ENCODE measurements around the gene POLR1D. TPM values are rescaled to one million over a fixed set of nuclear protein-coding genes. Genes with fewer than 3 reads are reported as not detected.
A peak's percentile ranks its signal among the peaks of the same experiment; 100 is the strongest.

Gene POLR1D
- total RNA-seq, 2 donors from 2014 or later, result 129 to 150 TPM

- no peaks in the 10 kb centered on the region for H3K9me3 ChIP-seq (ENCODE audit: control insufficient read depth, low read length, poor library complexity, severe bottlenecking)
- no peaks in the 10 kb centered on the region for H3K27me3 Mint-ChIP-seq
- H3K4me1 Mint-ChIP-seq, result peaks cover 40% of the 10 kb centered on the region
- H3K4me3 Mint-ChIP-seq, result no peak overlapping the region
- no peaks in the 10 kb centered on the region for H3K36me3 Mint-ChIP-seq (ENCODE audit: low read depth)
- ATAC-seq (no peak), DNase-seq (no peak)
- H3K27ac Mint-ChIP-seq, result no peak overlapping the region
These were observed 15.0 kb downstream of the POLR1D start for GRCh38 chr13:27636589-27637288.

- ATAC-seq (no peak), DNase-seq (no peak)
- no peaks in the 10 kb centered on the region for H3K9me3 ChIP-seq (ENCODE audit: control insufficient read depth, low read length, poor library complexity, severe bottlenecking)
- H3K27ac Mint-ChIP-seq, result no peak overlapping the region
- H3K4me1 Mint-ChIP-seq, result peaks cover 41% of the 10 kb centered on the region
- no peak overlapping the region for H3K4me3 Mint-ChIP-seq
- no peaks in the 10 kb centered on the region for H3K27me3 Mint-ChIP-seq
- H3K36me3 Mint-ChIP-seq (ENCODE audit: low read depth), result no peaks in the 10 kb centered on the region
These were observed 15.6 kb downstream of the POLR1D start for GRCh38 chr13:27637289-27637626.

GRCh38 chr13:27638001-27638400 is 16.3 kb downstream of the POLR1D start:
- H3K27ac Mint-ChIP-seq, result peak overlapping the region; percentile 44
- peaks cover 41% of the 10 kb centered on the region for H3K4me1 Mint-ChIP-seq
- H3K36me3 Mint-ChIP-seq (ENCODE audit: low read depth), result peaks cover 7% of the 10 kb centered on the region
- ATAC-seq (no peak), DNase-seq (no peak)
- no peaks in the 10 kb centered on the region for H3K27me3 Mint-ChIP-seq
- H3K9me3 ChIP-seq (ENCODE audit: control insufficient read depth, low read length, poor library complexity, severe bottlenecking), result no peaks in the 10 kb centered on the region
- no peak overlapping the region for H3K4me3 Mint-ChIP-seq

- no peaks in the 10 kb centered on the region for H3K9me3 ChIP-seq (ENCODE audit: control insufficient read depth, low read length, poor library complexity, severe bottlenecking)
- DNase-seq, result no peak
- no peak for ATAC-seq
- Mint-ChIP-seq H3K27me3 (no peaks in the 10 kb centered on the region), H3K4me1 (peaks cover 43% of the 10 kb centered on the region), H3K4me3 (no peak overlapping the region), H3K36me3 (ENCODE audit: low read depth) (peaks cover 7% of the 10 kb centered on the region), H3K27ac (peak overlapping the region; percentile 44)
These were observed 16.8 kb downstream of the POLR1D start for GRCh38 chr13:27638521-27638920.

DNA sequence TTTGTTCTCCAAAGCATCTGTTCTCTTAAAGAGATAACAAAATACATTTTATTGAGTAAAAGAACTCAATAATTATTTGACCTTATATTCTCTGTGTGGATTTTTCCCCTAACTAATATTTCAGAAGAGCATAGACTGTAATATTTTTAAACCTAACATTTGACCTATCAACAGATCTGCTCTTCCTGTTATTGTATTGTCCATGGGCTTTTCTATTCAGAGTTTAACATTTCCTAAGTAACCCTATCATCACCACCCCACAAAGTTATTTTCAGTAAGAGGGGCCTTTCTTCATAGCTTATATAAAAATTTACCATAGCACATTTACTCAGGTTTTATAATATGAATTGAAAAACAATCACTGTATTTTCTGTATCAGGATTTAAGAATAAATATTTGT is 17.5 kb downstream of the POLR1D start:
- peaks cover 42% of the 10 kb centered on the region for H3K4me1 Mint-ChIP-seq
- H3K36me3 Mint-ChIP-seq (ENCODE audit: low read depth), result peaks cover 7% of the 10 kb centered on the region
- DNase-seq (no peak), ATAC-seq (no peak)
- no peak overlapping the region for H3K4me3 Mint-ChIP-seq
- H3K9me3 ChIP-seq (ENCODE audit: control insufficient read depth, low read length, poor library complexity, severe bottlenecking), result no peaks in the 10 kb centered on the region
- H3K27me3 Mint-ChIP-seq, result no peaks in the 10 kb centered on the region
- H3K27ac Mint-ChIP-seq, result no peak overlapping the region

DNA sequence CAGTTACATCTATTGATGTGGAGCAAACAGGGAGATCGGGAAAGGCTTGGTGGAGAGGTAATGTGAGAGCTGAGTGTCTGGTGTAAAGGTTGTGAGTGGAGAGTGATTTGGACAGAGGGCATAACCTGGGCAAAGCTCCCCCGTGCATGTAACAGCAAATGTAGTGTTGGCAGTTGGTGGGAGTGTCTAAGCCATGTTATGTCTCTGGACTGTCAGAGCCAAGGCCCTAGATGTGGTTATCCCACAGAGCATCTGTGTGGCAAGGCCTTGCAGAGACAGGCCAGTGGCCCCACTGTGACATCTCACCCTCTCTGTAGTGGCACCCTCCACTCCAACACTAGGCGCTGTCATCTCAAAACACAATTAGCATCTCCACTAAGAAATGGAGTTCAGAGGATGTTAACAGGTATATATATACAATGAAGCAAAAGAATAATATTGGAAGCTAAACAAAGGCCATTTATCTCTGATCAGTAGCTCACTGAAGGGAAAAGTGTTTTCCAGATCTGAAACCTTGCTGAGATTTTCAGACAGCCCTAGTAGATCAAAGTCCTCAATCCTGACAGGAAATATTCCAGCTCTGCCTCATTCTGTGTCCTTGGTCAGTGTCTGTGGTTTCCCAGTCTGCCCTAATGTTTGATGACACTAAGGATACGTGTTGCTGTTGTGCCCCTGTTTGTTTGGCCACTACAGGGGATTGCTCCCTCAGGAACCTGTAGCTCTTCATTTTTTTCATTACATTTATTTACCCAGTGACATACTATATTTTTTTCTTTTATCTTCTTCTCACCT is 20.2 kb downstream of the POLR1D start:
- Mint-ChIP-seq H3K4me3 (no peak overlapping the region), H3K27me3 (no peaks in the 10 kb centered on the region), H3K36me3 (ENCODE audit: low read depth) (peaks cover 7% of the 10 kb centered on the region)

GRCh38 chr13:27643334-27644132 is 21.8 kb downstream of the POLR1D start:
- DNase-seq (no peak), ATAC-seq (no peak)
- Mint-ChIP-seq H3K4me1 (peaks cover 34% of the 10 kb centered on the region), H3K27ac (peak overlapping the region; percentile 72), H3K27me3 (no peaks in the 10 kb centered on the region), H3K36me3 (ENCODE audit: low read depth) (peaks cover 7% of the 10 kb centered on the region), H3K4me3 (no peak overlapping the region)
- no peaks in the 10 kb centered on the region for H3K9me3 ChIP-seq (ENCODE audit: control insufficient read depth, low read length, poor library complexity, severe bottlenecking)

More for the DNA sequence above, 20.2 kb downstream of the POLR1D start:
- DNase-seq (no peak), ATAC-seq (no peak)
- peaks cover 40% of the 10 kb centered on the region for H3K4me1 Mint-ChIP-seq
- H3K9me3 ChIP-seq (ENCODE audit: control insufficient read depth, low read length, poor library complexity, severe bottlenecking), result no peaks in the 10 kb centered on the region
- H3K27ac Mint-ChIP-seq, result peak overlapping the region; percentile 72

DNA sequence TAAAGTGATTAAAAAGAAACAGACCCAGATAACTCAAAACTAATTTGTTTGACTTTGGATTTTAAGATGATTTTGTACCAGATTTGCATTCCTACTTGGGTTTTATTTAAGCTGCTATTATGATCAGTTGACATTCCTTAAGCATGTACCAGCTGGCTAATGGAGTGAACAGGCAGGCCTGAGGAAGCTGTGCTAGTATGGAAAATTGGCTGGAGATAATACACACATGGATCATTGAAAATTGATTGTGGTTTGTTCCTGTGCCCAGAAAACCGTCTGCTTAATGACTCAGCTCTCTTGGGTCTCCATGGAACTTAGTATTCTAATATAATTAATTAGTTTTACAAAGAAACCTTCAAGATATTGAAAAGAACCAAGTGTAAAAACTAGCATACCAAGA is 22.6 kb downstream of the POLR1D start:
- Mint-ChIP-seq H3K36me3 (ENCODE audit: low read depth) (peaks cover 8% of the 10 kb centered on the region), H3K4me1 (peaks cover 30% of the 10 kb centered on the region), H3K4me3 (no peak overlapping the region), H3K27ac (peak overlapping the region; percentile 14), H3K27me3 (no peaks in the 10 kb centered on the region)
- no peak for ATAC-seq
- H3K9me3 ChIP-seq (ENCODE audit: control insufficient read depth, low read length, poor library complexity, severe bottlenecking), result no peaks in the 10 kb centered on the region
- no peak for DNase-seq

GRCh38 chr13:27650312-27650711 is 28.6 kb downstream of the POLR1D start:
- Mint-ChIP-seq H3K27ac (no peak overlapping the region), H3K27me3 (no peaks in the 10 kb centered on the region), H3K4me1 (peaks cover 4% of the 10 kb centered on the region), H3K36me3 (ENCODE audit: low read depth) (peaks cover 5% of the 10 kb centered on the region), H3K4me3 (no peak overlapping the region)
- DNase-seq, result no peak
- H3K9me3 ChIP-seq (ENCODE audit: control insufficient read depth, low read length, poor library complexity, severe bottlenecking), result peaks cover 8% of the 10 kb centered on the region
- no peak for ATAC-seq

DNA sequence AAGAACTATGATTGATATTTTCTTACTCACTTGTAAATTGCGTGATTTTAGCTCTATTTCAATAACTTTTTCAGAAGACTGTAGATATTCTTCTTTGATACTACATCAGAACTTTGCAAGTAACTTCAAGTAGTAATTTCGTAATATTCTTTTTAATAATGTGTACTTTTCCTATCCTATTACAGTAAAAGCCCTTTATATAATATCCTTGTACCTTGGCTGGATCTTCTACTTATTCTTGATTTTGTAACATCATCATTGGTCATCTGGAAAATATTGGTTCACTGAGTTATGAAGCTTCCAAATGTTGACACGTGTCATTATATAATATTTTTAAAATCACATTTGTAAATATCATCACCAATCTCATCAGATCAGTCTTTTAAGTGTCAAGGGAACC is 32.4 kb downstream of the POLR1D start:
- Mint-ChIP-seq H3K27ac (no peak overlapping the region), H3K36me3 (ENCODE audit: low read depth) (peaks cover 4% of the 10 kb centered on the region)

GRCh38 chr13:27654816-27655215 is 33.1 kb downstream of the POLR1D start:
- no peaks in the 10 kb centered on the region for H3K27me3 Mint-ChIP-seq
- DNase-seq, result no peak
- peaks cover 12% of the 10 kb centered on the region for H3K4me1 Mint-ChIP-seq
- peaks cover 7% of the 10 kb centered on the region for H3K9me3 ChIP-seq (ENCODE audit: control insufficient read depth, low read length, poor library complexity, severe bottlenecking)
- ATAC-seq, result no peak
- H3K27ac Mint-ChIP-seq, result peak overlapping the region; percentile 39
- H3K36me3 Mint-ChIP-seq (ENCODE audit: low read depth), result peaks cover 3% of the 10 kb centered on the region
- H3K4me3 Mint-ChIP-seq, result no peak overlapping the region

More for the DNA sequence above, 32.4 kb downstream of the POLR1D start:
- peaks cover 8% of the 10 kb centered on the region for H3K9me3 ChIP-seq (ENCODE audit: control insufficient read depth, low read length, poor library complexity, severe bottlenecking)
- H3K4me1 Mint-ChIP-seq, result peaks cover 12% of the 10 kb centered on the region
- no peak for DNase-seq
- ATAC-seq, result no peak
- no peaks in the 10 kb centered on the region for H3K27me3 Mint-ChIP-seq
- H3K4me3 Mint-ChIP-seq, result no peak overlapping the region

DNA sequence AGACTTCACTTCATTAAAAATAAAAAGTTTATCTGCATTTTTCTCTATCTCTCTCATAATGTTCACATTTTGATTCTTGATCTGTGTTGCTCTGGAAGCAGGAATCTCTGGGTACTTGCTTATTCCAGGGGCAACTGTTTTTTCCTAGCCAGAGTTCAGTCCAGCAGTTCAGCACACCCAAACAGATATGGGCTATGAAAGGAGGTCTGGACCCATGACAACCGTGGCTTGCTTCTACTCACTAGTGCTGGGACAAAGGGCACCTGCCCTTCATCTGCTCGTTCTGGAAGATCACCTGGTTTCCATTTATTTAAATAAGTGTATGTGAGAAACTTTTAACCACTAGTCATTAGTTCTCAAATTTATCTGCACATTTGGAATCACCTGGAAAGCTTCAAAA is 36.0 kb downstream of the POLR1D start:
- Mint-ChIP-seq H3K27me3 (no peaks in the 10 kb centered on the region), H3K4me3 (peak overlapping the region; percentile 31), H3K27ac (peak overlapping the region; percentile 34), H3K4me1 (peaks cover 12% of the 10 kb centered on the region), H3K36me3 (ENCODE audit: low read depth) (no peaks in the 10 kb centered on the region)
- ATAC-seq (no peak), DNase-seq (no peak)
- no peaks in the 10 kb centered on the region for H3K9me3 ChIP-seq (ENCODE audit: control insufficient read depth, low read length, poor library complexity, severe bottlenecking)

- Mint-ChIP-seq H3K27ac (peak overlapping the region; percentile 34), H3K4me1 (peaks cover 12% of the 10 kb centered on the region), H3K27me3 (no peaks in the 10 kb centered on the region)
These were observed 36.9 kb downstream of the POLR1D start for GRCh38 chr13:27658546-27658945.

More at GRCh38 chr13:27658546-27658945, 36.9 kb downstream of the POLR1D start:
- no peak for ATAC-seq
- Mint-ChIP-seq H3K4me3 (no peak overlapping the region), H3K36me3 (ENCODE audit: low read depth) (no peaks in the 10 kb centered on the region)
- H3K9me3 ChIP-seq (ENCODE audit: control insufficient read depth, low read length, poor library complexity, severe bottlenecking), result no peaks in the 10 kb centered on the region
- DNase-seq, result no peak
